A673 (cell line): ENCODE measurements around the gene ARV1. TPM values are rescaled to one million over a fixed set of nuclear protein-coding genes. Genes with fewer than 3 reads are reported as not detected.

Experiments
- BruUV-seq: library from RNA; stranded (reverse); fragments of 400-500 nt; replicated peaks from 2 replicates; lab custom pipeline; 2021; lab: Mats Ljungman, UMichigan
- CTCF ChIA-PET: fragments of 300-600 bp; sonication (Branson Sonifier 250); formaldehyde crosslinking; loops from one replicate; lab custom pipeline; 2022; ENCODE audit warnings: antibody characterized with exemption; lab: Charles Lee
- POLR2A ChIA-PET: fragments of 300-600 bp; sonication (Branson Sonifier 250); formaldehyde crosslinking; loops from one replicate; lab custom pipeline; 2022; ENCODE audit warnings: antibody characterized with exemption; ENCODE audit not compliant: low non-redundant PET; lab: Charles Lee
- DNase-seq: peaks from one replicate; pipeline ENCODE4 v3.0.0-alpha.2; 2015; ENCODE audit warnings: low spot score
- H3K27ac ChIP-seq: fragments of 200-600 bp; sonication (generic); 2 replicates; pipeline ENCODE4 v1.5.1; 2016; ENCODE audit warnings: mixed run types, low read depth, mild to moderate bottlenecking, mixed read lengths, antibody characterized with exemption, low read length; ENCODE audit not compliant: poor library complexity, severe bottlenecking
- H3K27me3 ChIP-seq: fragments of 200-600 bp; sonication (generic); replicated peaks from 2 replicates; pipeline ENCODE4 v1.6.1; 2017; ENCODE audit warnings: mixed run types, low read depth, mild to moderate bottlenecking, mixed read lengths, antibody characterized with exemption, low read length; ENCODE audit not compliant: insufficient read depth, poor library complexity
- H3K36me3 ChIP-seq: fragments of 200-600 bp; sonication (generic); 2 replicates; pipeline ENCODE4 v1.6.1; 2016; ENCODE audit warnings: mixed run types, mild to moderate bottlenecking, mixed read lengths, antibody characterized with exemption, low read length; ENCODE audit not compliant: insufficient read depth, poor library complexity, severe bottlenecking
- H3K4me1 ChIP-seq: fragments of 200-600 bp; sonication (generic); 2 replicates; pipeline ENCODE4 v1.6.1; 2017; ENCODE audit warnings: mixed run types, mild to moderate bottlenecking, mixed read lengths, antibody characterized with exemption, low read length; ENCODE audit not compliant: insufficient read depth, poor library complexity, severe bottlenecking
- H3K4me3 ChIP-seq: fragments of 200-600 bp; sonication (generic); 2 replicates; pipeline ENCODE4 v1.5.1; 2016; ENCODE audit warnings: low read depth, mixed run types, mild to moderate bottlenecking, mixed read lengths, low read length; ENCODE audit not compliant: poor library complexity, severe bottlenecking
- H3K9me3 ChIP-seq: fragments of 200-600 bp; sonication (generic); 2 replicates; pipeline ENCODE4 v1.6.1; 2016; ENCODE audit warnings: mixed run types, low read depth, mild to moderate bottlenecking, mixed read lengths, antibody characterized with exemption, low read length; ENCODE audit not compliant: poor library complexity, severe bottlenecking
- CTCF ChIP-seq: fragments of 300-800, 200-600 bp; sonication (generic); conservative IDR thresholded peaks from 2 replicates; pipeline ENCODE4 v1.5.1; 2017; ENCODE audit warnings: low read depth, mild to moderate bottlenecking, antibody characterized with exemption, low read length, moderate library complexity, mixed read lengths
- EZH2 ChIP-seq: fragments of 200-600 bp; sonication (generic); IDR thresholded peaks from 2 replicates; pipeline ENCODE4 v1.6.1; 2017; ENCODE audit warnings: borderline replicate concordance, low read depth, mild to moderate bottlenecking, mixed read lengths, antibody characterized with exemption, low read length; ENCODE audit not compliant: poor library complexity, severe bottlenecking
- intact Hi-C: fragments of 100-400 bp; cut with micrococcal nuclease; formaldehyde crosslinking; loops from one replicate; pipeline ENCODE4 v1.10.0; 2022; ENCODE audit not compliant: unreplicated experiment
- total RNA-seq: library from RNA; stranded (reverse); gene quantifications from 2 replicates; pipeline ENCODE4 v1.2.3, GENCODE V29; 2021

The ARV1 gene
- total RNA-seq, 1 experiment from 2014 or later = 27.3 TPM

GRCh38 chr1:231011360-231011759, 32.5 kb downstream of the ARV1 start:
- TF ChIP-seq CTCF = no peak
- TF ChIP-seq EZH2 = no peak
- H3K27ac ChIP-seq = no peak overlapping the region
- peaks cover 7% of the 10 kb centered on the region for H3K9me3 ChIP-seq
- no peak overlapping the region for H3K4me3 ChIP-seq
- no peaks in the 10 kb centered on the region for H3K27me3 ChIP-seq
- no peaks in the 10 kb centered on the region for H3K4me1 ChIP-seq
- H3K36me3 ChIP-seq = no peaks in the 10 kb centered on the region
- POLR2A ChIA-PET = no interaction called here
- CTCF ChIA-PET = no interaction called here
- no TSS peak for BruUV-seq
- intact Hi-C loops = no loop called here
- no peak for DNase-seq

GRCh38 chr1:231011963-231012362, 33.1 kb downstream of the ARV1 start:
- DNase-seq = no peak
- CTCF ChIA-PET = no interaction called here
- POLR2A ChIA-PET = no interaction called here
- no peaks in the 10 kb centered on the region for H3K27me3 ChIP-seq
- no peak overlapping the region for H3K4me3 ChIP-seq
- TF ChIP-seq EZH2 = no peak
- no peak for TF ChIP-seq CTCF
- intact Hi-C loops = no loop called here
- H3K27ac ChIP-seq = no peak overlapping the region
- BruUV-seq = no TSS peak
- no peaks in the 10 kb centered on the region for H3K36me3 ChIP-seq
- H3K9me3 ChIP-seq = peaks cover 6% of the 10 kb centered on the region
- no peaks in the 10 kb centered on the region for H3K4me1 ChIP-seq

- CTCF ChIA-PET = no interaction called here
- no peak for DNase-seq
- Histone ChIP-seq H3K9me3 (no peaks in the 10 kb centered on the region), H3K4me3 (no peak overlapping the region), H3K27me3 (no peaks in the 10 kb centered on the region), H3K4me1 (no peaks in the 10 kb centered on the region), H3K36me3 (no peaks in the 10 kb centered on the region), H3K27ac (no peak overlapping the region)
- TF ChIP-seq CTCF (no peak), EZH2 (no peak)
- BruUV-seq = no TSS peak
- POLR2A ChIA-PET = no interaction called here
- intact Hi-C loops = no loop called here
Observed at GRCh38 chr1:231013391-231014015, 34.6 kb downstream of the ARV1 start.
